ENCODE measurements around the gene PCDHA8.
"Not testable (repeated sequence)": the region's sequence is repeated elsewhere in the genome, so short reads cannot be mapped to it uniquely, and the experiment has no call there.

PCDHA8 gene

GRCh38 chr5:140868721-140869554 is 28.0 kb downstream of the PCDHA8 start, which contains the start of gene PCDHA11:
Gene PCDHA11 (plus strand): TSS chr5:140868957. CDS start chr5:140869104, 147 bp downstream.
- DNase-seq: peak; percentile 50
- in situ Hi-C loops (cut with MboI; ENCODE audit: low pct_unique_long_range_greater_than_20kb, low sequenced_read_pairs): loop anchor here (25.0 kb wide), 1 partner anchor 168 kb away; no protein-coding TSS in a partner anchor

- in situ Hi-C loops (cut with MboI; ENCODE audit: low pct_unique_long_range_greater_than_20kb, low sequenced_read_pairs): loop anchor here (25.0 kb wide), 1 partner anchor 168 kb away; no protein-coding TSS in a partner anchor
- no peak for DNase-seq
Measured at GRCh38 chr5:140869555-140869886, 28.5 kb downstream of the PCDHA8 start.

GRCh38 chr5:140870221-140871201 is 29.5 kb downstream of the PCDHA8 start:
- in situ Hi-C loops (cut with MboI; ENCODE audit: low pct_unique_long_range_greater_than_20kb, low sequenced_read_pairs): loop anchor here (25.0 kb wide), 1 partner anchor 167 kb away; no protein-coding TSS in a partner anchor
- DNase-seq: no peak

GRCh38 chr5:140875085-140876065 is 34.4 kb downstream of the PCDHA8 start, which contains the start of gene PCDHA12:
Gene PCDHA12 (plus strand): TSS chr5:140875308. CDS start chr5:140875473, 165 bp downstream.
- in situ Hi-C loops (cut with MboI; ENCODE audit: low pct_unique_long_range_greater_than_20kb, low sequenced_read_pairs): no loop called here
- no peak for DNase-seq

DNA sequence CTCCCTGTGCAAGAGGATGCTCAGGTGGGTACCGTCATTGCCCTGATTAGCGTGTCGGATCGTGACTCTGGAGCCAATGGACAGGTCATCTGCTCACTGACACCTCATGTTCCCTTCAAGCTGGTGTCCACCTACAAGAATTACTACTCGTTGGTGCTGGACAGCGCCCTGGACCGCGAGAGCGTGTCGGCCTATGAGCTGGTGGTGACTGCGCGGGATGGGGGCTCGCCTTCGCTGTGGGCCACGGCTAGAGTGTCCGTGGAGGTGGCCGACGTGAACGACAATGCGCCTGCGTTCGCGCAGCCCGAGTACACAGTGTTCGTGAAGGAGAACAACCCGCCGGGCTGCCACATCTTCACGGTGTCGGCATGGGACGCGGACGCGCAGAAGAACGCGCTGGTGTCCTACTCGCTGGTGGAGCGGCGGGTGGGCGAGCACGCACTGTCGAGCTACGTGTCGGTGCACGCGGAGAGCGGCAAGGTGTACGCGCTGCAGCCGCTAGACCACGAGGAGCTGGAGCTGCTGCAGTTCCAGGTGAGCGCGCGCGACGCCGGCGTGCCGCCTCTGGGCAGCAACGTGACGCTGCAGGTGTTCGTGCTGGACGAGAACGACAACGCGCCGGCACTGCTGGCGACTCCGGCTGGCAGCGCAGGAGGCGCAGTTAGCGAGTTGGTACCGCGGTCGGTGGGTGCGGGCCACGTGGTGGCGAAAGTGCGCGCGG is 35.7 kb downstream of the PCDHA8 start:
- in situ Hi-C loops (cut with MboI; ENCODE audit: low pct_unique_long_range_greater_than_20kb, low sequenced_read_pairs); DNase-seq: not testable (repeated sequence)

DNA sequence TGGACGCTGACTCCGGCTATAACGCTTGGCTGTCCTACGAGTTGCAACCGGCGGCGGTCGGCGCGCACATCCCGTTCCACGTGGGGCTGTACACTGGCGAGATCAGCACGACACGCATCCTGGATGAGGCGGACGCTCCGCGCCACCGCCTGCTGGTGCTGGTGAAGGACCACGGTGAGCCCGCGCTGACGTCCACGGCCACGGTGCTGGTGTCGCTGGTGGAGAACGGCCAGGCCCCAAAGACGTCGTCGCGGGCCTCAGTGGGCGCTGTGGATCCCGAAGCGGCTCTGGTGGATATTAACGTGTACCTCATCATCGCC is 36.2 kb downstream of the PCDHA8 start:
- no peak for DNase-seq
- in situ Hi-C loops (cut with MboI; ENCODE audit: low pct_unique_long_range_greater_than_20kb, low sequenced_read_pairs): no loop called here

GRCh38 chr5:140881889-140882590 is 41.1 kb downstream of the PCDHA8 start, which contains the start of gene PCDHA13:
Gene PCDHA13 (plus strand): TSS chr5:140882124. CDS start chr5:140882269, 145 bp downstream.
- in situ Hi-C loops (cut with MboI; ENCODE audit: low pct_unique_long_range_greater_than_20kb, low sequenced_read_pairs): no loop called here
- no peak for DNase-seq

DNA sequence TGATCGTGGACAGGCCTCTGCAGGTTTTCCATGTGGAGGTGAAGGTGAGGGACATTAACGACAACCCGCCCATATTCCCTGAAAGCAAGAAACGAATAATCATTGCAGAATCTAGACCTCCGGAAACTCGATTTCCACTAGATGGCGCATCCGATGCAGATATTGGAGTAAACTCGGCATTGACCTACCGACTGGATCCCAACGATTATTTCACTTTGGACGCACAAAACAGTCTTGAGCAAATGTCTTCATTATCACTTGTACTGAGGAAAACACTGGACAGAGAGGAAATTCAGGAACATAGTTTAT is 41.6 kb downstream of the PCDHA8 start:
- no peak for DNase-seq
- in situ Hi-C loops (cut with MboI; ENCODE audit: low pct_unique_long_range_greater_than_20kb, low sequenced_read_pairs): no loop called here

DNA sequence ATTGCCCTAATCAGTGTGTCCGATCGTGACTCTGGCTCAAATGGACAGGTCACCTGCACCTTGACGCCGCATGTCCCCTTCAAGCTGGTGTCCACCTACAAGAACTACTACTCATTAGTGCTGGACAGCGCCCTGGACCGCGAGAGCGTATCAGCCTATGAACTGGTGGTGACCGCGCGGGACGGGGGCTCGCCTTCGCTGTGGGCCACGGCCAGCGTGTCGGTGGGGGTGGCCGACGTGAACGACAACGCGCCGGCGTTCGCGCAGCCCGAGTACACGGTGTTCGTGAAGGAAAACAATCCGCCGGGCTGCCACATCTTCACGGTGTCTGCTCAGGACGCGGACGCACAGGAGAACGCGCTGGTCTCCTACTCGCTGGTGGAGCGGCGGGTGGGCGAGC is 42.4 kb downstream of the PCDHA8 start:
- no peak for DNase-seq
- in situ Hi-C loops (cut with MboI; ENCODE audit: low pct_unique_long_range_greater_than_20kb, low sequenced_read_pairs): no loop called here

DNA sequence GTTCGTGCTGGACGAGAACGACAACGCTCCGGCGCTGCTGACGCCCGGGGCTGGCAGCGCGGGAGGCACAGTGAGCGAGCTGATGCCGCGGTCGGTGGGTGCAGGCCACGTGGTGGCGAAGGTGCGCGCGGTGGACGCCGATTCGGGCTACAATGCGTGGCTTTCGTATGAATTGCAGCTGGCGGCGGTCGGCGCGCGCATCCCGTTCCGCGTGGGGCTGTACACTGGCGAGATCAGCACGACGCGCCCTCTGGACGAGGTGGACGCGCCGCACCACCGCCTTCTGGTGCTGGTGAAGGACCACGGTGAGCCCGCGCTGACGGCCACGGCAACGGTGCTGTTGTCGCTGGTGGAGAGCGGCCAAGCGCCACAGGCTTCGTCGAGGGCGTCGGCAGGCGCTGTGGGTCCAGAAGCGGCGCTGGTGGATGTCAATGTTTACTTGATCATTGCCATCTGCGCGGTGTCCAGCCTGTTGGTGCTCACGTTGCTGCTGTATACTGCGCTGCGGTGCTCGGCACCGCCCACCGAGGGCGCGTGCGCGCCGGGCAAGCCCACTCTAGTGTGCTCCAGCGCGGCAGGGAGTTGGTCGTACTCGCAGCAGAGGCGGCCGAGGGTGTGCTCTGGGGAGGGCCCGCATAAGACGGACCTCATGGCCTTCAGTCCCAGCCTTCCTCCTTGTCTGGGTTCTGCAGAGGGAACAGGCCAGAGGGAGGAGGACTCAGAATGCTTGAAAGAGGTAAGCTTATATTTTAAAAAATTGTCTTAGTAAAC is 43.1 kb downstream of the PCDHA8 start:
- in situ Hi-C loops (cut with MboI; ENCODE audit: low pct_unique_long_range_greater_than_20kb, low sequenced_read_pairs): no loop called here
- no peak for DNase-seq

Data from KBM-7 (cell line).